ENCODE results near the gene EVC.

EVC gene

GRCh38 chr4:5710961-5711478 lies at the start of gene EVC:
TSS of gene EVC (plus strand) at chr4:5711201. CDS start at chr4:5711381, 180 bp downstream.
- Histone ChIP-seq H3K4me3 (ENCODE audit: low read length) (peak within 1 kb of the TSS; percentile 64), H3K36me3 (ENCODE audit: control insufficient read depth, insufficient read depth, low read length) (no peaks in the 10 kb centered on the region), H3K9ac (ENCODE audit: low read length) (peak within 1 kb of the TSS; percentile 22), H3K27me3 (ENCODE audit: control insufficient read depth, insufficient read depth, low read length) (no peaks in the 10 kb centered on the region), H3K4me1 (ENCODE audit: control insufficient read depth, insufficient read depth, low read length) (peaks cover 18% of the 10 kb centered on the region), H3K27ac (ENCODE audit: low read depth, low read length) (peak within 1 kb of the TSS; percentile 65)

- Histone ChIP-seq H3K27ac (ENCODE audit: low read depth, low read length) (no peak overlapping the region), H3K36me3 (ENCODE audit: control insufficient read depth, insufficient read depth, low read length) (peaks cover 6% of the 10 kb centered on the region), H3K9ac (ENCODE audit: low read length) (no peak overlapping the region), H3K4me1 (ENCODE audit: control insufficient read depth, insufficient read depth, low read length) (no peaks in the 10 kb centered on the region), H3K27me3 (ENCODE audit: control insufficient read depth, insufficient read depth, low read length) (no peaks in the 10 kb centered on the region), H3K4me3 (ENCODE audit: low read length) (no peak overlapping the region)
These were observed 49.8 kb upstream of the EVC start for GRCh38 chr4:5661237-5661636.

DNA sequence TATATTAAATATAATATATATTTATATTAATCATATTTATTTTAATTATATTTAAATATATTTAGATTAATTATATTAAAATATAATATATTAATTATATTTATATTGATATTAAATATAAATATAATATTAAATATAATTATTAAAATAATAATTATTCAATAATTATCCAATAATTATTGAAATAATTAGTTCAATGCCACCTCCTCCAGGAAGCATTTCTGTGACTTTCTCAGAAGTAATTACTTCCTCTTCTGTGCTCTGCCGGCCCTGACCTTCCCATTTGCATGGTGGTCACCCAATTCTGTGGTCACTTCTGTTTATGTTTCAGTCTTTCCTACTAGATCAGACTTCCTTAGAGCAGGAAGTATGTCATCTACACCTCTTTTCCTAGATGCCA lies 48.4 kb upstream of the EVC start:
- peaks cover 6% of the 10 kb centered on the region for H3K36me3 ChIP-seq (ENCODE audit: control insufficient read depth, insufficient read depth, low read length)
- H3K9ac ChIP-seq (ENCODE audit: low read length) = no peak overlapping the region
- H3K27ac ChIP-seq (ENCODE audit: low read depth, low read length) = no peak overlapping the region
- H3K4me1 ChIP-seq (ENCODE audit: control insufficient read depth, insufficient read depth, low read length) = no peaks in the 10 kb centered on the region
- H3K27me3 ChIP-seq (ENCODE audit: control insufficient read depth, insufficient read depth, low read length) = no peaks in the 10 kb centered on the region
- no peak overlapping the region for H3K4me3 ChIP-seq (ENCODE audit: low read length)

DNA sequence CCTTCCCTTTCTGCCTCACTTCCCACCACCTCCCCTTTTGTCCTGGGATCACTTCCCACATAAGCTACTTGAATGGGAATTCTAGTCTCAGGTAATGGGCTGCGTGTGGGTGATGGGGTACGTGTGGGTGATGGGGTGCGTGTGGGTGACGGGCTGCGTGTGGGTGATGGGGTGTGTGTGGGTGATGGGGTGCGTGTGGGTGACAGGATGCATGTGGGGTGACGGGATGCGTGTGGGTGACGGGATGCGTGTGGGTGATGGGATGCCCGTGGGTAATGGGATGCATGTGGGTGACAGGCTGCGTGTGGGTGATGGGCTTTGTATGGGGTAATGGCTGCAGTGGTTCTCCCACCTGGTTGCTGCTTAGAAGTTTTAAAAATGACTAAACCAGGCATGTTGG lies 46.2 kb upstream of the EVC start:
- Histone ChIP-seq H3K4me1 (ENCODE audit: control insufficient read depth, insufficient read depth, low read length) (no peaks in the 10 kb centered on the region), H3K4me3 (ENCODE audit: low read length) (no peak overlapping the region), H3K36me3 (ENCODE audit: control insufficient read depth, insufficient read depth, low read length) (peaks cover 6% of the 10 kb centered on the region), H3K9ac (ENCODE audit: low read length) (no peak overlapping the region), H3K27ac (ENCODE audit: low read depth, low read length) (no peak overlapping the region), H3K27me3 (ENCODE audit: control insufficient read depth, insufficient read depth, low read length) (no peaks in the 10 kb centered on the region)

DNA sequence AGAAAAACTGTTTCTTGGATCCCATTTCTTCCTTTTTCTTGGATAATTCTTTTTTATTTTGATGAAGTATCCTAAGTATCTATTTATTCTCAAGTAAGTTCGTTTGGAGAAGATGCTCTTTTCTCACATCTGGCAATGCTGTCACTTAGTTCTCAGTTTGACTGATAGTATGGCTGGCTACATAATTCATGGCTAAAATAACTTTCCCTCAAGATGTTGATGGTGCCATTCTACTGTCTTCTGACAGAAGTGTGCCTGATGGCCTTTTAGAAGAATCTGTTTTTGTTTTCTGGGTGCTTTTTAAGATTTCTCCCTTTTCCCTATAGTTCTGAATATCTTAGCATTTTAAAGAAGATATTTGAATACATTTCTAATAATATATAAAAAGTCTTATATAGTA lies 44.3 kb upstream of the EVC start:
- Histone ChIP-seq H3K27me3 (ENCODE audit: control insufficient read depth, insufficient read depth, low read length) (no peaks in the 10 kb centered on the region), H3K27ac (ENCODE audit: low read depth, low read length) (no peak overlapping the region), H3K4me3 (ENCODE audit: low read length) (no peak overlapping the region), H3K36me3 (ENCODE audit: control insufficient read depth, insufficient read depth, low read length) (peaks cover 3% of the 10 kb centered on the region), H3K4me1 (ENCODE audit: control insufficient read depth, insufficient read depth, low read length) (no peaks in the 10 kb centered on the region), H3K9ac (ENCODE audit: low read length) (no peak overlapping the region)

GRCh38 chr4:5676763-5677162 lies 34.2 kb upstream of the EVC start:
- Histone ChIP-seq H3K4me1 (ENCODE audit: control insufficient read depth, insufficient read depth, low read length) (no peaks in the 10 kb centered on the region), H3K27ac (ENCODE audit: low read depth, low read length) (no peak overlapping the region), H3K36me3 (ENCODE audit: control insufficient read depth, insufficient read depth, low read length) (peaks cover 7% of the 10 kb centered on the region)

GRCh38 chr4:5678977-5679376 lies 32.0 kb upstream of the EVC start:
- no peak overlapping the region for H3K27ac ChIP-seq (ENCODE audit: low read depth, low read length)
- H3K9ac ChIP-seq (ENCODE audit: low read length) = no peak overlapping the region
- no peaks in the 10 kb centered on the region for H3K4me1 ChIP-seq (ENCODE audit: control insufficient read depth, insufficient read depth, low read length)
- peaks cover 8% of the 10 kb centered on the region for H3K36me3 ChIP-seq (ENCODE audit: control insufficient read depth, insufficient read depth, low read length)
- no peaks in the 10 kb centered on the region for H3K27me3 ChIP-seq (ENCODE audit: control insufficient read depth, insufficient read depth, low read length)
- no peak overlapping the region for H3K4me3 ChIP-seq (ENCODE audit: low read length)

More at GRCh38 chr4:5676763-5677162, 34.2 kb upstream of the EVC start:
- no peak overlapping the region for H3K4me3 ChIP-seq (ENCODE audit: low read length)
- no peaks in the 10 kb centered on the region for H3K27me3 ChIP-seq (ENCODE audit: control insufficient read depth, insufficient read depth, low read length)
- H3K9ac ChIP-seq (ENCODE audit: low read length) = no peak overlapping the region

DNA sequence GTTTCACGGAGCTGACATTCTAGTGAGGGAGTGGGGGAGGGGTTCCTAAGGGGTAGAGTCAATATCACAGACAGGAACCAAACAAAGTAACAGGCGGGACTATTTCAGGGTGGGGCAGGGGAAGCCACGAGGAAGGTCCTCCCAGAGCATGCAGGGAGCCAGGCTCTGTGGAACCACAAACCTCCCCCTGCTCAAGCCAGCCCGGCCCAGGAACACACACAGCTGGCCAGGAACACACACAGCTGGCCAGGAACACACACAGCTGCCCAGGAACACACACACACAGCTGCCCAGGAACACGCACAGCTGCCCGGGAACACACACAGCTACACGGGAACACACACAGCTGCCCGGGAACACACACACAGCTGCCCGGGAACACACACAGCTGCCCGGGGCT lies 27.4 kb upstream of the EVC start:
- Histone ChIP-seq H3K27me3 (ENCODE audit: control insufficient read depth, insufficient read depth, low read length) (no peaks in the 10 kb centered on the region), H3K4me1 (ENCODE audit: control insufficient read depth, insufficient read depth, low read length) (no peaks in the 10 kb centered on the region), H3K4me3 (ENCODE audit: low read length) (no peak overlapping the region), H3K27ac (ENCODE audit: low read depth, low read length) (no peak overlapping the region), H3K36me3 (ENCODE audit: control insufficient read depth, insufficient read depth, low read length) (peaks cover 19% of the 10 kb centered on the region), H3K9ac (ENCODE audit: low read length) (no peak overlapping the region)

DNA sequence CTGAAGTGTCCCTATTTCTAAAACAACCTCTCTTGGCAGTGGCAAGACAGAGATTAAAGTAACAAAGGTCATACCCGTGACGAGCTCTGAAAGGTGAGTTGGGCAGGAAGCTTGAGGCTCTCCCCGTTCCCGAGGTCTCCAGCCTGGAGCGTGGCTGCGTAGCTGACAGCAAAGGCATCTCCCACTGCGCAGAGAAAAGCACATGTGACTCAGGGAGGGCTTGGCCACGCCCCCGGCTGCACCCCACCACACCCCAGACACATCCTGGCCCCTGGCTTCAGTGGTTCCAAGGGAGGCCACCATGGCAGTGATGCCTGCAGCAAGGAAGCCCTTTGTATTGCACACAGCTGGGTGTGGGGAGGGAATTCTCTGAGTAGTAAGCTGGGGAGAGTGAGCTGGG lies 25.7 kb upstream of the EVC start:
- Histone ChIP-seq H3K9ac (ENCODE audit: low read length) (no peak overlapping the region), H3K27ac (ENCODE audit: low read depth, low read length) (no peak overlapping the region), H3K4me3 (ENCODE audit: low read length) (no peak overlapping the region), H3K27me3 (ENCODE audit: control insufficient read depth, insufficient read depth, low read length) (no peaks in the 10 kb centered on the region), H3K36me3 (ENCODE audit: control insufficient read depth, insufficient read depth, low read length) (peaks cover 19% of the 10 kb centered on the region), H3K4me1 (ENCODE audit: control insufficient read depth, insufficient read depth, low read length) (no peaks in the 10 kb centered on the region)

DNA sequence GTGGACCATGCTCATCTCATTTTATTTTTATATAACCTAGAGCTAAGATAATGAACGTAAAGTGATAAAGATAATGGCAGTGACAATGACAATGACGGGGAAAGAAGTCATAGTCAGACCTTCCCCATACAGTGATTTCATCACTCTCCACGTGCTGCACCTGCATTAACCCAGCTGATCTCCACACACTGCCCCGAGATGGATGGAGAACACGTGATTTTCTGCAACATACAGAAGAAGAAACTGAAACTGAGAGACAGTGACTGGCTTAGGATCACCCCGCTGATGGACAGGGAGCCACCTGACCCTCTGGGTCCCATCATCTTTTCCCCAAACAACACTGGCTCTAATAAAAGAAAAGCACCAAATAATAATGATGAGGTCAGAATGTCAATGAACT lies 24.7 kb upstream of the EVC start:
- H3K9ac ChIP-seq (ENCODE audit: low read length) = no peak overlapping the region
- no peak overlapping the region for H3K27ac ChIP-seq (ENCODE audit: low read depth, low read length)
- no peaks in the 10 kb centered on the region for H3K27me3 ChIP-seq (ENCODE audit: control insufficient read depth, insufficient read depth, low read length)
- H3K36me3 ChIP-seq (ENCODE audit: control insufficient read depth, insufficient read depth, low read length) = peaks cover 14% of the 10 kb centered on the region
- H3K4me3 ChIP-seq (ENCODE audit: low read length) = no peak overlapping the region
- H3K4me1 ChIP-seq (ENCODE audit: control insufficient read depth, insufficient read depth, low read length) = no peaks in the 10 kb centered on the region

DNA sequence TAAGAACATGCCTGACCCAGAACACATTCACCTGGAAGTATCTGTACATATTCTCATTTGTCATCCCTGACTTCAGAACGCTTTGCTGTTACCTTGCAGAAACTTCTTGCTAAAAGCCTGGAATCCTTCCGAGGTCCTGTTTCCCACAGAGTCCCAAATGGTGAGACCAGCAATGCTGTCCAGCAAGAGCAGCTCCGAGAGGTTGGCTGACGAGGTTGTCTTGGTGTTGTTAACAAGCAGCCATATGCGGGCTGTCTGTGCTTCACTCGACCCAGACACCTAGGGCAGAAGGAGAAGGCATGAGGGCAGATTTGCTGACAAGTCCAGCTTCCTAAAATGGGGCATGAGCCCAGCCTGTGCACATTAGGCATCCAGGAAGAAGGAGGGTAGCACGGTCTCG lies 21.9 kb upstream of the EVC start:
- no peak overlapping the region for H3K9ac ChIP-seq (ENCODE audit: low read length)
- H3K4me3 ChIP-seq (ENCODE audit: low read length) = no peak overlapping the region
- peaks cover 16% of the 10 kb centered on the region for H3K36me3 ChIP-seq (ENCODE audit: control insufficient read depth, insufficient read depth, low read length)
- H3K27me3 ChIP-seq (ENCODE audit: control insufficient read depth, insufficient read depth, low read length) = no peaks in the 10 kb centered on the region
- no peaks in the 10 kb centered on the region for H3K4me1 ChIP-seq (ENCODE audit: control insufficient read depth, insufficient read depth, low read length)
- no peak overlapping the region for H3K27ac ChIP-seq (ENCODE audit: low read depth, low read length)

GRCh38 chr4:5691491-5692132 lies 19.4 kb upstream of the EVC start:
- Histone ChIP-seq H3K27me3 (ENCODE audit: control insufficient read depth, insufficient read depth, low read length) (no peaks in the 10 kb centered on the region), H3K36me3 (ENCODE audit: control insufficient read depth, insufficient read depth, low read length) (peaks cover 6% of the 10 kb centered on the region), H3K4me3 (ENCODE audit: low read length) (no peak overlapping the region), H3K4me1 (ENCODE audit: control insufficient read depth, insufficient read depth, low read length) (no peaks in the 10 kb centered on the region), H3K9ac (ENCODE audit: low read length) (no peak overlapping the region), H3K27ac (ENCODE audit: low read depth, low read length) (no peak overlapping the region)

- Histone ChIP-seq H3K9ac (ENCODE audit: low read length) (no peak overlapping the region), H3K4me1 (ENCODE audit: control insufficient read depth, insufficient read depth, low read length) (no peaks in the 10 kb centered on the region), H3K27ac (ENCODE audit: low read depth, low read length) (no peak overlapping the region), H3K27me3 (ENCODE audit: control insufficient read depth, insufficient read depth, low read length) (no peaks in the 10 kb centered on the region), H3K36me3 (ENCODE audit: control insufficient read depth, insufficient read depth, low read length) (peaks cover 6% of the 10 kb centered on the region), H3K4me3 (ENCODE audit: low read length) (no peak overlapping the region)
These were observed 17.1 kb upstream of the EVC start for GRCh38 chr4:5693871-5694270.
